T-helper 17 cell (primary cell): Measurements from ENCODE around the gene METTL17. TPM values are rescaled to one million over a fixed set of nuclear protein-coding genes. Genes with fewer than 3 reads are reported as not detected.
A peak's percentile ranks its signal among the peaks of the same experiment; 100 is the strongest.
"Not testable (repeated sequence)": the region's sequence is repeated elsewhere in the genome, so short reads cannot be mapped to it uniquely, and the experiment has no call there.

Source experiments
- ATAC-seq: fragments of 150-1000 bp; cut with Tn5 transposase; 2 replicates; pipeline ENCODE4 v1.10.0; 2021; ENCODE audit warnings: mild to moderate bottlenecking, moderate library complexity
- DNase-seq, 3 donors: peaks; one replicate each; pipeline versions ENCODE4 v3.0.0 to v3.0.0-alpha.2; 2020 to 2021
- H3K9me3 ChIP-seq: one replicate; pipeline ENCODE4 v1.7.0; 2013; ENCODE audit warnings: low read length, mild to moderate bottlenecking; ENCODE audit not compliant: control insufficient read depth, poor library complexity, severe bottlenecking
- H3K27ac Mint-ChIP-seq: one replicate; pipeline ENCODE4 v1.8.0; 2022; ENCODE audit warnings: mild to moderate bottlenecking, moderate library complexity, mixed read lengths
- H3K27me3 Mint-ChIP-seq: one replicate; pipeline ENCODE4 v1.8.0; 2022; ENCODE audit warnings: mixed read lengths
- H3K36me3 Mint-ChIP-seq: one replicate; pipeline ENCODE4 v1.8.0; 2022; ENCODE audit warnings: low read depth, mixed read lengths
- H3K4me1 Mint-ChIP-seq: one replicate; pipeline ENCODE4 v1.8.0; 2022; ENCODE audit warnings: mild to moderate bottlenecking, mixed read lengths
- H3K4me3 Mint-ChIP-seq: one replicate; pipeline ENCODE4 v1.8.0; 2022; ENCODE audit warnings: mild to moderate bottlenecking, moderate library complexity, mixed read lengths
- total RNA-seq, 4 donors: library from RNA in 2 of 4; stranded (reverse) in 2 of 4; gene quantifications; one replicate each; pipeline ENCODE4 v1.2.3 and lab custom pipeline; 2022 to 2026

The METTL17 gene
- total RNA-seq, 2 donors from 2014 or later, result 76.6 to 91.2 TPM

GRCh38 chr14:21001218-21001617 is 11.4 kb downstream of the METTL17 start:
- Mint-ChIP-seq H3K4me3 (no peak overlapping the region), H3K4me1 (peaks cover 12% of the 10 kb centered on the region), H3K27me3 (peaks cover 2% of the 10 kb centered on the region), H3K27ac (peak overlapping the region; percentile 60), H3K36me3 (no peaks in the 10 kb centered on the region)
- ATAC-seq, result no peak
- no peaks in the 10 kb centered on the region for H3K9me3 ChIP-seq
- no peak for DNase-seq

GRCh38 chr14:21003788-21004346 is 14.1 kb downstream of the METTL17 start:
- DNase-seq (no peak), ATAC-seq (no peak)
- H3K4me1 Mint-ChIP-seq, result peaks cover 5% of the 10 kb centered on the region
- H3K9me3 ChIP-seq, result no peaks in the 10 kb centered on the region
- H3K27ac Mint-ChIP-seq, result no peak overlapping the region
- no peak overlapping the region for H3K4me3 Mint-ChIP-seq
- peaks cover 5% of the 10 kb centered on the region for H3K27me3 Mint-ChIP-seq
- no peaks in the 10 kb centered on the region for H3K36me3 Mint-ChIP-seq

GRCh38 chr14:21009721-21010120 is 19.9 kb downstream of the METTL17 start:
- peaks cover 42% of the 10 kb centered on the region for H3K27me3 Mint-ChIP-seq
- ATAC-seq, H3K4me3 Mint-ChIP-seq, H3K36me3 Mint-ChIP-seq, DNase-seq, H3K27ac Mint-ChIP-seq, H3K9me3 ChIP-seq, H3K4me1 Mint-ChIP-seq: not testable (repeated sequence)

GRCh38 chr14:21011136-21011535 is 21.4 kb downstream of the METTL17 start:
- DNase-seq, result no peak
- peaks cover 2% of the 10 kb centered on the region for H3K4me1 Mint-ChIP-seq
- ATAC-seq, result no peak
- H3K9me3 ChIP-seq, result no peaks in the 10 kb centered on the region
- H3K27ac Mint-ChIP-seq, result no peak overlapping the region
- peaks cover 41% of the 10 kb centered on the region for H3K27me3 Mint-ChIP-seq
- no peak overlapping the region for H3K4me3 Mint-ChIP-seq
- H3K36me3 Mint-ChIP-seq, result no peaks in the 10 kb centered on the region

GRCh38 chr14:21014761-21015190 is 25.0 kb downstream of the METTL17 start:
- peak; percentile 63 to 73 (median 66) for DNase-seq
- Mint-ChIP-seq H3K27me3 (peaks cover 30% of the 10 kb centered on the region), H3K4me1 (peaks cover 2% of the 10 kb centered on the region), H3K36me3 (peaks cover 4% of the 10 kb centered on the region), H3K4me3 (no peak overlapping the region), H3K27ac (peak overlapping the region; percentile 59)
- ATAC-seq, result peak; percentile 85
- no peaks in the 10 kb centered on the region for H3K9me3 ChIP-seq

- peak overlapping the region; percentile 59 for H3K27ac Mint-ChIP-seq
Measured at GRCh38 chr14:21015312-21015711, 25.5 kb downstream of the METTL17 start.

GRCh38 chr14:21016413-21017190 is 26.8 kb downstream of the METTL17 start:
- peak overlapping the region; percentile 32 for H3K27ac Mint-ChIP-seq
- H3K4me1 Mint-ChIP-seq, result peaks cover 2% of the 10 kb centered on the region
- H3K27me3 Mint-ChIP-seq, result peaks cover 20% of the 10 kb centered on the region
- DNase-seq (no peak), ATAC-seq (no peak)
- H3K9me3 ChIP-seq, result no peaks in the 10 kb centered on the region
- H3K36me3 Mint-ChIP-seq, result peaks cover 4% of the 10 kb centered on the region
- H3K4me3 Mint-ChIP-seq, result no peak overlapping the region

More at GRCh38 chr14:21015312-21015711, 25.5 kb downstream of the METTL17 start:
- DNase-seq (no peak), ATAC-seq (no peak)
- Mint-ChIP-seq H3K4me3 (no peak overlapping the region), H3K36me3 (peaks cover 4% of the 10 kb centered on the region), H3K27me3 (peaks cover 30% of the 10 kb centered on the region), H3K4me1 (peaks cover 2% of the 10 kb centered on the region)
- no peaks in the 10 kb centered on the region for H3K9me3 ChIP-seq

GRCh38 chr14:21017528-21018245 is 27.9 kb downstream of the METTL17 start:
- Mint-ChIP-seq H3K36me3 (peaks cover 4% of the 10 kb centered on the region), H3K4me3 (no peak overlapping the region), H3K27me3 (peaks cover 9% of the 10 kb centered on the region), H3K27ac (no peak overlapping the region), H3K4me1 (peaks cover 8% of the 10 kb centered on the region)
- no peak for DNase-seq
- H3K9me3 ChIP-seq, result no peaks in the 10 kb centered on the region
- ATAC-seq, result no peak

GRCh38 chr14:21018286-21018685 is 28.5 kb downstream of the METTL17 start:
- no peak for DNase-seq

GRCh38 chr14:21018781-21019180 is 29.0 kb downstream of the METTL17 start:
- Mint-ChIP-seq H3K27ac (no peak overlapping the region), H3K36me3 (peaks cover 6% of the 10 kb centered on the region), H3K4me3 (no peak overlapping the region), H3K4me1 (peaks cover 12% of the 10 kb centered on the region), H3K27me3 (peaks cover 5% of the 10 kb centered on the region)
- no peak for DNase-seq
- no peaks in the 10 kb centered on the region for H3K9me3 ChIP-seq
- ATAC-seq, result no peak

More at GRCh38 chr14:21018286-21018685, 28.5 kb downstream of the METTL17 start:
- H3K9me3 ChIP-seq, result no peaks in the 10 kb centered on the region
- Mint-ChIP-seq H3K4me3 (no peak overlapping the region), H3K36me3 (peaks cover 6% of the 10 kb centered on the region), H3K27me3 (peaks cover 5% of the 10 kb centered on the region), H3K27ac (no peak overlapping the region), H3K4me1 (peaks cover 12% of the 10 kb centered on the region)
- no peak for ATAC-seq

- Mint-ChIP-seq H3K4me1 (peaks cover 15% of the 10 kb centered on the region), H3K36me3 (peaks cover 6% of the 10 kb centered on the region), H3K27ac (no peak overlapping the region), H3K27me3 (peaks cover 3% of the 10 kb centered on the region), H3K4me3 (peak overlapping the region; percentile 59)
- ATAC-seq (no peak), DNase-seq (no peak)
- no peaks in the 10 kb centered on the region for H3K9me3 ChIP-seq
Measured at GRCh38 chr14:21019366-21019765, 29.6 kb downstream of the METTL17 start.

GRCh38 chr14:21020977-21021545 is 31.3 kb downstream of the METTL17 start:
- no peaks in the 10 kb centered on the region for H3K27me3 Mint-ChIP-seq
- peaks cover 17% of the 10 kb centered on the region for H3K4me1 Mint-ChIP-seq
- no peak for DNase-seq
- no peak for ATAC-seq
- peaks cover 6% of the 10 kb centered on the region for H3K36me3 Mint-ChIP-seq
- no peak overlapping the region for H3K4me3 Mint-ChIP-seq
- no peaks in the 10 kb centered on the region for H3K9me3 ChIP-seq
- no peak overlapping the region for H3K27ac Mint-ChIP-seq

GRCh38 chr14:21022686-21023085 is 32.9 kb downstream of the METTL17 start:
- ATAC-seq (no peak), DNase-seq (no peak)
- H3K9me3 ChIP-seq, result no peaks in the 10 kb centered on the region
- Mint-ChIP-seq H3K27me3 (no peaks in the 10 kb centered on the region), H3K4me3 (peak overlapping the region; percentile 95), H3K27ac (peak overlapping the region; percentile 72), H3K36me3 (peaks cover 6% of the 10 kb centered on the region), H3K4me1 (peaks cover 21% of the 10 kb centered on the region)
